GM12878 (cell line): ENCODE measurements around the gene SLC39A13. TPM values are rescaled to one million over a fixed set of nuclear protein-coding genes. Genes with fewer than 3 reads are reported as not detected.
A peak's percentile ranks its signal among the peaks of the same experiment; 100 is the strongest.

ENCODE experiments used
- EGR1 ChIP-seq, 2 experiments: IDR thresholded peaks; 1 replicate in 1 of 2; 2 replicates in 1 of 2; pipeline ENCODE4 v1.6.1; 2011 to 2012; ENCODE audit warnings: low read depth in 2 of 2, low read length in 2 of 2, borderline replicate concordance in 1 of 2, mild to moderate bottlenecking in 1 of 2, moderate library complexity in 1 of 2
- EP300 ChIP-seq, 2 experiments: fragments of 150-350 bp in 1 of 2; IDR thresholded peaks; 2 replicates each; pipeline ENCODE4 v1.6.1; 2011 to 2012; ENCODE audit warnings: low read depth in 2 of 2, low read length in 2 of 2, borderline replicate concordance in 1 of 2, improper control_type of control experiment in 1 of 2, inconsistent platforms in 1 of 2; ENCODE audit not compliant: control insufficient read depth in 1 of 2
- EZH2 ChIP-seq: IDR thresholded peaks from 2 replicates; pipeline ENCODE4 v1.6.1; 2012; ENCODE audit warnings: low read depth, mild to moderate bottlenecking, control low read depth, inconsistent platforms, low read length, borderline replicate concordance; ENCODE audit not compliant: control insufficient read depth
- FOXM1 ChIP-seq: IDR thresholded peaks from 2 replicates; pipeline ENCODE4 v1.6.1; 2012; ENCODE audit warnings: low read depth, mild to moderate bottlenecking, inconsistent platforms, low read length, moderate library complexity
- HCFC1 ChIP-seq: fragments of 150-350 bp; IDR thresholded peaks from 2 replicates; pipeline ENCODE4 v1.6.1; 2014; ENCODE audit warnings: low read length
- MLLT1 ChIP-seq: fragments of 450-650 bp; IDR thresholded peaks from 2 replicates; pipeline ENCODE4 v1.6.1; 2016; ENCODE audit warnings: mild to moderate bottlenecking
- MYB ChIP-seq: fragments of 150-350 bp; IDR thresholded peaks from 2 replicates; pipeline ENCODE4 v1.6.1; 2014; ENCODE audit warnings: mild to moderate bottlenecking, low read depth, low read length, borderline replicate concordance
- NBN ChIP-seq: fragments of 450-650 bp; IDR thresholded peaks from 2 replicates; pipeline ENCODE4 v1.6.1; 2016
- NR2C2 ChIP-seq: IDR thresholded peaks from 2 replicates; pipeline ENCODE4 v1.6.1; 2011; ENCODE audit warnings: borderline replicate concordance, low read depth; ENCODE audit not compliant: control insufficient read depth, insufficient read length
- NRF1 ChIP-seq: conservative IDR thresholded peaks from 2 replicates; pipeline ENCODE4 v1.6.1; 2011; ENCODE audit warnings: mild to moderate bottlenecking, low read depth, low read length, improper control_type of control experiment
- POLR2AphosphoS2 ChIP-seq: IDR thresholded peaks from 2 replicates; pipeline ENCODE4 v1.6.1; 2011; ENCODE audit warnings: low read depth, mild to moderate bottlenecking, low read length, improper control_type of control experiment, moderate library complexity
- SMAD5 ChIP-seq: IDR thresholded peaks from 2 replicates; pipeline ENCODE4 v1.6.1; 2016; ENCODE audit warnings: antibody characterized with exemption, low read depth
- SPI1 ChIP-seq: IDR thresholded peaks from 2 replicates; pipeline ENCODE4 v1.6.1; 2011; ENCODE audit warnings: low read depth, mild to moderate bottlenecking, low read length, moderate library complexity, borderline replicate concordance; ENCODE audit not compliant: insufficient read depth
- SREBF2 ChIP-seq: IDR thresholded peaks from 2 replicates; pipeline ENCODE4 v1.6.1; 2012; ENCODE audit warnings: mild to moderate bottlenecking, low read length
- SRF ChIP-seq, 2 experiments: IDR thresholded peaks; 2 replicates each; pipeline ENCODE4 v1.6.1; 2011; ENCODE audit warnings: low read depth in 2 of 2, low read length in 2 of 2, mild to moderate bottlenecking in 1 of 2, moderate library complexity in 1 of 2
- TARDBP ChIP-seq: IDR thresholded peaks from 2 replicates; pipeline ENCODE4 v1.6.1; 2016; ENCODE audit warnings: borderline replicate concordance
- TCF7 ChIP-seq: IDR thresholded peaks from 2 replicates; pipeline ENCODE4 v1.6.1; 2014; ENCODE audit warnings: antibody characterized with exemption, borderline replicate concordance
- YBX1 ChIP-seq: fragments of 450-650 bp; IDR thresholded peaks from 2 replicates; pipeline ENCODE4 v1.6.1; 2016; ENCODE audit warnings: antibody characterized with exemption
- YY1 ChIP-seq: IDR thresholded peaks from 2 replicates; pipeline ENCODE4 v1.6.1; 2011; ENCODE audit warnings: low read depth, mild to moderate bottlenecking, low read length
- ZNF217 ChIP-seq: fragments of 450-650 bp; IDR thresholded peaks from 2 replicates; pipeline ENCODE4 v1.6.1; 2017; ENCODE audit warnings: antibody characterized with exemption, mild to moderate bottlenecking
- polyA plus RNA-seq, 11 experiments: library from polyadenylated mRNA; depleted of rRNA in 4 of 11; unstranded in 6 of 11; stranded (reverse) in 5 of 11; fragments of >200 nt; fragmentation: Nextera tagmentation in 4 of 11; fragmentation: Illumina TruSeq in 1 of 11; extraction: Ambion mirVana in 4 of 11; extraction: Trizol in 1 of 11; gene quantifications; 1 replicate in 1 of 11; 2 replicates in 10 of 11; pipeline versions ENCODE4 v1.2.1 to v1.2.3, GENCODE V29; 2011 to 2016; ENCODE audit warnings: inconsistent platforms in 2 of 11, missing spikeins in 2 of 11, low read depth in 1 of 11
- total RNA-seq, 4 experiments: library from RNA; depleted of rRNA in 3 of 4; stranded (reverse); fragments of >200 nt in 3 of 4; fragmentation: Illumina TruSeq in 1 of 4; extraction: Trizol in 1 of 4; gene quantifications; 2 replicates each; pipeline versions ENCODE4 v1.2.1 to v1.2.3, GENCODE V29; 2013 to 2021
- TF ChIP-seq, protein P1 (sequence below): fragments of 450-650 bp; IDR thresholded peaks from 2 replicates; pipeline ENCODE4 v1.6.1; 2017; ENCODE audit warnings: mild to moderate bottlenecking, low read depth, inconsistent platforms; ENCODE audit not compliant: poor library complexity, severe bottlenecking
- TF ChIP-seq, protein P2 (sequence below): IDR thresholded peaks from 2 replicates; pipeline ENCODE4 v1.6.1; 2012; ENCODE audit warnings: low read length, inconsistent platforms

SLC39A13 gene
- total and polyA plus RNA-seq, 10 of the 15 experiments (the other 5 are each of a cell fraction or from before 2014, with no cell fraction given) = 0.23 to 19.8 (median 6.3) TPM

- TF ChIP-seq EZH2 (no peak), SMAD5 (0 out of 2 replicates have a peak, but pooled peaks have one; percentile 26), EGR1 (IDR thresholded peaks at IDR 0.05; ENCODE audit: borderline replicate concordance in 1 of 2, low read depth in 2 of 2, low read length in 2 of 2) (peak; percentile 70 to 75), HCFC1 (peak; percentile 92), SRF (IDR thresholded peaks at IDR 0.05; ENCODE audit: low read depth in 2 of 2, low read length in 2 of 2) (peak; percentile 70 to 94), NR2C2 (no peak), YBX1 (no peak), EP300 (IDR thresholded peaks at IDR 0.05; ENCODE audit: borderline replicate concordance in 1 of 2, control insufficient read depth in 1 of 2, low read depth in 2 of 2, low read length in 2 of 2) (peak in 1 of 2 experiments; percentile 83; a peak in 2 of 4 replicates), SPI1 (peak; percentile 96), NRF1 (no peak; the same call in 1 of the 2 replicates), FOXM1 (peak; percentile 41; the same call in 1 of the 2 replicates), ZNF217 (peak; percentile 87), MYB (no peak), YY1 (peak; percentile 85; the same call in 1 of the 2 replicates), MLLT1 (peak; percentile 69; the same call in 1 of the 2 replicates), TCF7 (no peak), TARDBP (no peak), SREBF2 (peak; percentile 67; the same call in 1 of the 2 replicates), POLR2AphosphoS2 (peak; percentile 45; the same call in 1 of the 2 replicates), NBN (no peak; the same call in 1 of the 2 replicates)
- TF ChIP-seq, protein P1, sequence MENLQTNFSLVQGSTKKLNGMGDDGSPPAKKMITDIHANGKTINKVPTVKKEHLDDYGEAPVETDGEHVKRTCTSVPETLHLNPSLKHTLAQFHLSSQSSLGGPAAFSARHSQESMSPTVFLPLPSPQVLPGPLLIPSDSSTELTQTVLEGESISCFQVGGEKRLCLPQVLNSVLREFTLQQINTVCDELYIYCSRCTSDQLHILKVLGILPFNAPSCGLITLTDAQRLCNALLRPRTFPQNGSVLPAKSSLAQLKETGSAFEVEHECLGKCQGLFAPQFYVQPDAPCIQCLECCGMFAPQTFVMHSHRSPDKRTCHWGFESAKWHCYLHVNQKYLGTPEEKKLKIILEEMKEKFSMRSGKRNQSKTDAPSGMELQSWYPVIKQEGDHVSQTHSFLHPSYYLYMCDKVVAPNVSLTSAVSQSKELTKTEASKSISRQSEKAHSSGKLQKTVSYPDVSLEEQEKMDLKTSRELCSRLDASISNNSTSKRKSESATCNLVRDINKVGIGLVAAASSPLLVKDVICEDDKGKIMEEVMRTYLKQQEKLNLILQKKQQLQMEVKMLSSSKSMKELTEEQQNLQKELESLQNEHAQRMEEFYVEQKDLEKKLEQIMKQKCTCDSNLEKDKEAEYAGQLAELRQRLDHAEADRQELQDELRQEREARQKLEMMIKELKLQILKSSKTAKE = peak; percentile 57
- TF ChIP-seq, protein P2, sequence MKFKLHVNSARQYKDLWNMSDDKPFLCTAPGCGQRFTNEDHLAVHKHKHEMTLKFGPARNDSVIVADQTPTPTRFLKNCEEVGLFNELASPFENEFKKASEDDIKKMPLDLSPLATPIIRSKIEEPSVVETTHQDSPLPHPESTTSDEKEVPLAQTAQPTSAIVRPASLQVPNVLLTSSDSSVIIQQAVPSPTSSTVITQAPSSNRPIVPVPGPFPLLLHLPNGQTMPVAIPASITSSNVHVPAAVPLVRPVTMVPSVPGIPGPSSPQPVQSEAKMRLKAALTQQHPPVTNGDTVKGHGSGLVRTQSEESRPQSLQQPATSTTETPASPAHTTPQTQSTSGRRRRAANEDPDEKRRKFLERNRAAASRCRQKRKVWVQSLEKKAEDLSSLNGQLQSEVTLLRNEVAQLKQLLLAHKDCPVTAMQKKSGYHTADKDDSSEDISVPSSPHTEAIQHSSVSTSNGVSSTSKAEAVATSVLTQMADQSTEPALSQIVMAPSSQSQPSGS = no peak; the same call in 1 of the 2 replicates
These were observed at the start of gene SLC39A13 (continued) for GRCh38 chr11:47407746-47408590.
